GM18505 (cell line): ENCODE results near the gene SLC39A11.

Experiments
- ATAC-seq: cut with Tn5 transposase; IDR thresholded peaks from one replicate; pipeline ENCODE4 v1.9.1; 2021; ENCODE audit not compliant: unreplicated experiment
- POLR2A ChIP-seq: IDR thresholded peaks from 4 replicates; pipeline ENCODE4 v1.6.1; 2011; ENCODE audit warnings: borderline replicate concordance; ENCODE audit not compliant: insufficient read depth, insufficient read length; ENCODE audit errors: extremely low read depth

SLC39A11 gene

GRCh38 chr17:72878975-72879660, 213.4 kb downstream of the SLC39A11 start:
- no peak for TF ChIP-seq POLR2A
- no peak for ATAC-seq

DNA sequence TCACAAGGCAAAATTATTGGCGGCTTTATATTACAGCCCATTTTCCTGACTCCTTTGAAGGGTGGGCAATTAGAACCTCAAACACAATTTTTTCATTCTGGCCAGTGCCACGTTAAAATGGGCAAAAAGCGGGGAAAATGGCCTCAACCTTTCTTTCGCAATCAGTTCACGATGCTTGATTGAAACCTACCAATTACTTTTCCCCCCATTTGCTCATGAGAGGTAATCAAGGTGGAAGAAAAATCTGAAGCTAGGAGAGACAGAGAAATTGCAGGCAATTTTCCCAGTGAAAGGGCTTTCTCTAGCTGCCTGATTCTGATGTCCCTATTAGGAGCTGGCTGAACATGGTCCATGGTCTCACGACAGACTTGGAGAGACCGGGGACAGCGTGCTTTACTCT, 215.1 kb downstream of the SLC39A11 start:
- ATAC-seq: no peak
- TF ChIP-seq POLR2A: no peak

DNA sequence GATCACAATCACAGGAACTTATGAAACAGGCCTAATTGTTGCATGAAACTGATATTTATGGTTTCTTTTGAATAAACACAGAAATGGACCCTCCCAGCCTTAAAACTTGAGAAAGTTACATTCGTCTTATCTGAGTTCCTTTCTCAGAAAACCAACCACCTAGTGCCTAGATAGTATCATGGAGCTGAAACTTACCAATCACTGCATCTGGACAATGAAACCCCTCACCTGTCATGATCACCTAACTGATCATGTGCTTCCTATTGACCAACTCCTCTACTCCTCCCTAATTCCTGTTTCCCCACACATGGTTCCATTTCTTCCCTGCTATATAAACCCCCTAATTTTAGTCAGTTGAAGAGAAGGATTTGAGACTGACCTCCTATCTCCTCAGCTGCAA, 216.1 kb downstream of the SLC39A11 start:
- ATAC-seq: no peak

DNA sequence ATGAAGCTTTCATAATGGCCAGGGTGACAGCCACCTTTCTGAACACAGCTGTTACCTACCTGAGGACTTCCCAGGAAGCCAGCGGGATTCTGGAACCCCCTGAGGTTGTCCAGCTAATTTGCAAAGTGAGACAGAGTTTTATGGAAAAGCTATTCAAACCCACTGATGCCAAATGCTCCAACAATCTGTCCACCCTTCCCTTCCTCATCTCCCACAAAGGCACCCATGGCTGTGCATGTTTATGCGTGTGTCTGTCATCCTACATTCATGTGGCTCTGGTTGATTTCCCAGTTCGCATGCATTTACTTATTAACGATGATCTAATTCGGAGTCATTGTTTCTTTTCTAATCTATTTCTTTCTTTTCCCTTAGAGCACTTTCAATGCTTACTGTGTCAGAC, 217.1 kb downstream of the SLC39A11 start:
- no peak for TF ChIP-seq POLR2A
- ATAC-seq: no peak

More for the DNA sequence above, 216.1 kb downstream of the SLC39A11 start:
- TF ChIP-seq POLR2A: no peak

DNA sequence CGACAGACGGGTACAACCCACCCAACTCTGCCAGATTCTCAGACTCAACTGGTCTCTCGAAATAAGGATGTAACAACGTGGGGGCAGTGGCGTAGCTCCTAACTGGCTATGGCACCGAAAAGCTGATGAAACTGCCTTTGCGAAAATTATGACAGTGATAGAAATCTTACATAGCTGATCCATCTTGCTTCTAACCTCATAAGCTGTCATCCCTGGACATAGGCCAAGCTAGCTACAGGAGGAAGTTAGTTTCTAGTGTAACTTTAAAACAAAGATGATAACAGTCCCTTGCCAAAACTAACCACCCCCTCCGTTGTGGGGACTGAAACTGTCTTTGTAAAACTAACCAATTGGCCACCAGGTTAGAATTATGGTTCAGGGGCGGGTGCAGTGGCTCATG, 220.1 kb downstream of the SLC39A11 start:
- no peak for ATAC-seq
- no peak for TF ChIP-seq POLR2A

DNA sequence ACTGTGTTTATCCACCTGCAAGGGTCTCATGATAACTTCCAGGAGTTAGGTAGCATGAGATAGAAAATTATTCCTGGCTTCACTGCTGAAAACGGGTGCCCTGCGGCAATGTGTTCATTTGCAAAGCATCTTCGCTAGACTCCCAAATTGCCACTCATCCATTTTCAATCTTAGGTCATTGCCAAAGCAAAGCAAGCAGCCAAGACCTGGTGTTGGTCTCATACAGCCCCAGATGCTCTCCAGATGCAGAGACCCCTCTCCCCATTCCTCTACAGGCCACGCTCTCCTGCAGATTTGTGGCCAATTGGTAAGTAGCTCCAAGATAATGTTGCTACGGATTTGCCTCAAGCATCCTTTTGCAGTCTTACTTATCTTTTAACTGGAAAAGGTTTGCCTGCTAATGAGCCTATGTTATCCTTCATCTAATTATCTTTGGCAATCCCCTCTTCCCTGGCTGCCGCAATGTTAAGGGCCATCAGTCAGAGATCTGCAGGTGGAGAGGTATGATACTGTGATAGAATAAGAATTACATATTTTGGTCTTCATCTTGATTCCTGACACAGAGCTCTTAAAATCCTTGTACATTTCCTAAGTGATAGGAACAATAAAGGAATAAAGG, 222.0 kb downstream of the SLC39A11 start:
- TF ChIP-seq POLR2A: no peak
- no peak for ATAC-seq

DNA sequence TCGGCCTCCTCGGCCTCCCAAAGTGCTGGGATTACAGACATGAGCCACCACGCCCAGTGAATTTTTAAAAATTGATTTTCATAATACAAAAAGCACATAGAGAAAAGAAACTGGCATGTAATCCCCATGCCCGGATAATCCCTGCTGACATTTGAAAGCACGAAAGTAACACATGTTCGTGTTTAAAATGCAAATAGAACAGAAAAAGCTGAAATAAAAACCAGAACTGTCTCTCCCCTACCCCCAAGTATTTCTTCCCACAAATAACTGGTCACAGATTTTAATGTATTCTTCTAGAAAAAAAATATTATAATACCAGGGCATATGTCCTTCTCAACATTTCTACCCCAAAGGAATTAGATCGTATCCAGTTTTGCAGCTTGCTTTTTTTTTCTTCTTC, 222.9 kb downstream of the SLC39A11 start:
- no peak for ATAC-seq
- TF ChIP-seq POLR2A: no peak

- no peak for ATAC-seq
- no peak for TF ChIP-seq POLR2A
Observed at GRCh38 chr17:72865954-72866353, 226.5 kb downstream of the SLC39A11 start.

DNA sequence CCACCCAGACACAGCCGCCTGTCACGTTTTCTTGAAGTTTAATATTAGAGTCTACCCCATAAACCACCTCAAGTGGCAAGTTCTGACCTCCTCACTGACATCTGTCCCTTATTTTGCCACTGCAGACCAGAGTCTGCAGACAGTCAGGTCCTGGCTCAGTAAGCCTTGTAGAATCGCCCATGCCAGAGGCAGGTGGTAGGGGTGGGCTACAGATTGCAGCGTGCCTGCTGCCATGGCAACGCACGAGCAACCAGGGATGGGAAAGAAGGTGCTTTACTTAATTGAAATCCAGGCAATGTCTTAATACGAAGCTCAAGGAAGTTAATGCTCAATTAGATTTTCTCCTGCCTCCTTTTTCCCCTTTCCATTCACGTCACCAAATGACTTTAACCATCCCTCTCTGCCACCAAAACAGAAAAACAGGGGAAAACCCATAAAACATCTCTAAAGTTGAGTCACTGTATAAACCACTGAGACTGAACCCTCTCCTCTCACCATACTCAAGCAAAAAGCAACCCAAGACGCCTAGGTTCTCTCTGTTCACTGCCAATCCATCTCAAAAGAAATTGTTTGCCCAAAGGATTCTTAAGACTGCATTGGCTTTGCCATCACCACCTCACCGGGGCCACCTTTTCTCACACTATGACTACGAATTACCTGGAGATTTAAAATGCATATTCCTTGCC, 228.8 kb downstream of the SLC39A11 start:
- no peak for TF ChIP-seq POLR2A
- ATAC-seq: no peak

DNA sequence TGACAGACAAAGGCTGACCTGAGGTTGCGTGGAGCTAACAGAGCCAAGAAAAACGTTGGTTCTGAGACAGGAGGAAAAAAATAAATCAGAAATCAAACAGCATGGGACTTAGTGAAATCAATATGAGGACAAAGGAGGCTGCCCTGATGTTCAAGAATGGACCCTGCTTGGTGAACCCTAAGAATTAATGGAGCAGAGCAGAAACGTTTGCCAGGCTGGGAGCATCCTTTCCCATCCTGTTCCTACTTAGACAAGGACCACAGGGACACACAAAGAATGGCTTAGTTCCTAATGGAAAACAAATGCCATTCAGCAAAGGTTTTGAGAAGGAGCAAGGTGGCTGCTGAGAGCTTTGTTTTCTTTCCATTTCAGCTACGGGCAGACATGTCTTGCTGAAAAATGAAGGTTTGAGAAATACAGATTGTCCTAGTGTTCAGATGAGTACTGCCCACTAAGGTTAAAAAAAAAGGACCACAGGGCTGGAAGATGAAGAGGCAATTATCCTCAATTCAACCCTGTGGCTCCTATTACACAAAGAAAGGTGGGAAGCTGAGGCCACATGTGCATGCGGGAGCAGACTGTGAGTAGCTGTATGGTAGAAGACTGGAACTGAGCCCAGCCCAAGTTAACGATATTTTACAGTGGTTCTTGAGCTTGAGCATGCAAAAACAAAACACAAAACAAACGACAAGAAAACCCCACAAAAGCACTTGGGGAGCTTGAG, 230.1 kb downstream of the SLC39A11 start:
- no peak for ATAC-seq
- no peak for TF ChIP-seq POLR2A

- no peak for TF ChIP-seq POLR2A
- no peak for ATAC-seq
Observed at GRCh38 chr17:72861811-72862210, 230.7 kb downstream of the SLC39A11 start.

GRCh38 chr17:72860778-72861177, 231.7 kb downstream of the SLC39A11 start:
- no peak for ATAC-seq
- TF ChIP-seq POLR2A: no peak

DNA sequence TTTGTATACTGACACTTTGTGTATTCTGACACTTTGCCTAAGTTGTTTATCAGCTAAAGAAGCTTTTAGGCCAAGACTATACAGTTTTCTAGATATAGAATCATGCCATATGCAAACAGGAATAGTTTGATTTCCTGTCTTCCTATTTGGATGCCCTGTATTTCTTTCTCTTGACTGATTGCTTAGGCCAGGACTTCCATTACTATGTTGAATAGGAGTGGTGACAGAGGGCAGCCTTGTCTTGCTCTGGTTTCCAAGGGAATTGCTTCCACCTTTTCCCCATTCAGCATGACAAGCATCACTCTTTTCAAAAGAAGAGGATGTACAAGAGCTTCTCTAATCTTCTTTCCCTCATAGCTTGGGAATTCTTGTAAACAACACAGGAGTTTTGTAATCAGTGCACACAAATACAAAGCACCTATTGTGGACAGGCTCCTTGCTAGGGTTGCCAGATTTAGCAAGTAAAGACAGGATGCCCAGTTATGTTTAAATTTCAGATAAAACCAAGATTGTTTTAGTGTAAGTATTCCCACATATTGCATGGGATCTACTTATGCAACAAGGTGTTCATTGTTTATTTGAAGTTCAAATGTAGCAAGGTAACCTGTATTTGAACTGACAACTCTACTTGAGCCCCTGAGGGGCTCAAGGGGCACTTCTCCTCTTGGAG, 233.5 kb downstream of the SLC39A11 start:
- no peak for TF ChIP-seq POLR2A
- no peak for ATAC-seq
